DMS53 treated with DMSO at 0.1 percent for 48 hours (cell line): Measurements from ENCODE around the gene RFPL1.
"Not testable (repeated sequence)": the region's sequence is repeated elsewhere in the genome, so short reads cannot be mapped to it uniquely, and the experiment has no call there.

ENCODE experiments used
- DNase-seq: peaks from one replicate; lab custom pipeline; 2025; ENCODE audit not compliant: unreplicated experiment; lab: John Stamatoyannopoulos, UW

The RFPL1 gene

DNA sequence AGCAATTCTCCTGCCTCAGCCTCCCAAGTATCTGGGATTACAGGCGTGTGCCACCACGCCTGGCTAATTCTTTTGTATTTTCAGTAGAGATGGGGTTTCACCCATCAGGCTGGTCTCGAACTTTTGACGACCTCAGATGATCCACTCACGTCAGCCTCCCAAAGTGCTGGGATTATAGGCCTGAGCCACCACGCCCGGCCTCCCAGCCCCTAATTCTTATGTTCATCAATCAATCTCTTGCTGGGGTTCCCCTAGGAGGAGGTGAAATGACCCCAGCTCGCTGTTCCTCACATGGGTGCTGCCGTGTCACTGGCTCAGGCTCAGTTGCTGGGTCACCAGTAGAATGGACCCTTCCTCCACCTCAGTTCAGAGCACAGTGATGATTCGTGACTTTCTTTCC, at the start of gene RFPL1:
TSS of gene RFPL1 (plus strand) at position 301 of the 400 bp plus-strand sequence.
- DNase-seq: not testable (repeated sequence)

DNA sequence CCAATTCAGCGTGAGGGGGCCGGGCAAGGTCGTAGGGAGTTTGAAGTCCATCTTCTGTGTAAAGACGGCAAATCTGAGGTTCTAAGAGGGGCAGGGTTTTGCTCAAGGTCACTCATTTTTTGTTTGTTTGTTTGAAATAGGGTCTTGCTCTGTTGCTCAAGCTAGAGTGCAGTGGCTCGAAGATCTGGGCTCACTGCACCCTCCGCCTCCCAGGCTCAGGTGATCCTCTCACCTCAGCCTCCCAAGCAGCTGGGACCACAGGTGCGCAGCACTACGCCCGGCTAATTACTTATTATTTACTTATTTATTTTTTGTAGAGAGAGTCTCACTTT, 49.7 kb upstream of the RFPL1 start:
- no peak for DNase-seq

DNA sequence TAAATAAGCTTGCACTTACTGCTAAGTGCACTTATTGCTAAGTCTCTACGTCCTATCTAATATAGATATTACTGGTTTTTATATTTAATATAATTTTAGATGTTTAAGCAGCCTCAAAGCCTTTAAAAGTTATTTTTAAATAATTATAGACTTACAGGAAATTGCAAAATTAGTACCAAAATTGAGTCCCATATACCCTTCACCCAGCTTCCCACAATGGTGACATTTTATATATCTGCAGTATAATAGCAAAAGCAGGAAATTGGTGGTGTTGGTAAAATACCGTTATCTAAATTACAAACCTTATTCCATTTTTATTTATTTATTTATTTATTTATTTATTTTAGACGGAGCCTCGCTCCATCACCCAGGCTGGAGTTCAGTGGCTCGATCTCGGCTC, 48.1 kb upstream of the RFPL1 start:
- DNase-seq: no peak

DNA sequence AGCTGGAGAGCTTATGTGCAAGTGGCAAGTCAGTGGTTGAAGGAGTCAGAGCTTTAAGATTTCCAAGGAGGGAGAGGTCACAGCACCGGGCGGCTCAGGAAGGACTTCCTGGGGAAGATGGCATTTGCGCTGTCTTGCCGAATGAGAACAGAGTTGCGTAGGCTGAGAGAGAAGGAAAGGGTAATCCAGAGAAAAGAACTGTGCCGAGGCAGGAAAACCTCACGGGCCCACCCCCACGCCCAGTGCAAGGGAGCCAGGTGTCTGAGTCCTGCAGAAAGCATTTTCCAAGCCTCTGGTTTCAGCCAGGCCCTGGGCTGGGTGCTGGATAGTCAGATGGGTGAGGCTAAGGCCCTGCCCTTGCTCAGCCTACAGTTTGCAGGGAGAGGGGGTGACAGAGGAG, 46.8 kb upstream of the RFPL1 start:
- DNase-seq: no peak

DNA sequence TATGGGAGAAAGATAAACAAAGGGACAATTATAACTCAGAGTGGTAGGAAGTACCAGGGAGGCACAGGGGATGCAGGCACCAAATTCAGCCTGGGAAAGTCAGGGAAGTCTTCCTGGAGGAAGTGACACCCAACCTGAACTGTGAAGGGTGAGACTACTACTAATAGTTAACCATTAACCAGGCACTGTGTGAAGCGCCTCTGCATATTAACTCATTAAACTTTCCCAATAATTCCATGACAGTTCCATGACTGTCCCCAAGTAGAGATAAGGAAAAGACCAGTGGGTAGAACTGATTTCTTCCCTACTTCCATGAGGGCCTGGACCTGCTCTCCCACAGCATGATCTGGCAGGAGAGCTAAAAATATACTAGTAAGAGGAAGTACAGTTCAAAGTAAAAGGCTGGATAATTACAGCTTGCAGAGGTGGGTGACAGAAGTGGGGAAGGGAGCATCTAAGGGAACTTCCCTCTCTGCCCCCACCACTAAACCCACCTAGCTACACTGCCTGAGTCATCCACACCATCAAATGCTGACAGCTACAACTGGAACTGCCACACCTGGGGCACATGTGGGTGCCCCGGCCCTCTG, 45.3 kb upstream of the RFPL1 start:
- DNase-seq: no peak

DNA sequence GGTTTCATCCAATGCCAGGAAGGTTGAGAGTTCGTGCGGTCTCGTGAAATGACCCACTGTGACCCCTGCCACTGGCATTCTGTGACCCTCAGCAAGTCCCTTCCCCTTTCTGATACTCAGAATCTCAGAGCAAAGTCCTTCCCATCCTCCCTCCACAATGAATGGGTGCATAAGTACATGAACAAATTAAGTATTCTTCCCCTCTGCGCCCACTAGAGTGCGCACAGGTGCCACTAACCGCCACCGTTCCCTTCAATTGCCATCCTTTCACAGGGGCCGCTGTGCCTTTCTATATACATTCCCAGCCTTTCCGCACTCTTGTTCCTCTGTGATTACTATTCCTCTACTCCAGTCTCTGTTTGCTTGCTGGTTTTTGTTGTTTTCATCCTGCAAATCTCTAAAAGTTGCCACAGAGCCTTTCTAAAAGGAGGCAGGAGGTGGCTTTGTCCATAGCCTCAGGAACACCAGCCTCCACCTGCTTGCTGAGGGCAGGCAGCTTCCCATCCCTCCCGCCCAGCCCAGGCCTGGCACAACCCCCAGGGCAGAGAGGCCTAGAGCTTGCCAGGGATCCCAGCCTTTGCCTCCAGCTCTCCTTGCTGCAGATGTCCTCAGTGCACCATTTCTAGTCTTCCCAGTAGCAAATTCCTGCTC, 43.3 kb upstream of the RFPL1 start:
- peak; percentile 15 for DNase-seq

DNA sequence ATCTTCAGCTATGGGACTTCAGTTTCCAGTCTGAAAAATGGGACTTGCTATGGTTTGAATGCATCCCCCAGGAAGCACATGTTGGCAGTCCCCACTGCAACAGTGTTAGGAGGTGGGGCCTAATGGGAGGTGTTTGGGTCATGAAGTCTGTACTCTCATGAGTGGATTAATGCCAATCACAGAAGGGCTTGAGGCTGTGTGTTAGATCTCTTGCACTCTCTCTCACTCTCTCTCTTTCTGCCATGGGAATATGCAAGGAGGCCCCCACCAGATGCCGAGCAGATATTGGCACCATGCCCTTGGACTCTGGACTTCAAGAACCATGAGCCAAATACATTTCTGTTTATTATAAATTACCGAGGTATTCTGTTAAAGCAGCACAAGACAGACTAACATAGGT, 42.3 kb upstream of the RFPL1 start:
- no peak for DNase-seq

DNA sequence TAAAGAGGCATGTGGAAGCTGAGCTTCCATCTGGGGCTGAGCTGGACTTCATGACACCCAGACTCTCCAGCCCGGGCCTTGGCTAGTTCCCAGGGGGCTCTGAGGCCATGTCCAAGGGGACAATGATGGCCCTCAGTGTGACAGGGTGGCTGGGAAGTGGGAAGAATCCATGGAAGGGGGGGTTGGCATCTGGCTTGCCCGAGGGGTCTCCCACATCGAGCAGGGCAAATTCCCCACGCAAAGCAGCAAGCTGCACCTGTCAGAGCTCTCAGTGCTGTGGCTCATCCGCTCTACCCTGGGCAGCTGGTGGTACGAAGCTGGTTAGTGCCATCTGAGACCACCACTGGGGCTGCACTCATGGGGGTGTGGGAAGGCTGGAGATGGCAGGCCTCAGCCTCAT, 40.6 kb upstream of the RFPL1 start:
- no peak for DNase-seq

DNA sequence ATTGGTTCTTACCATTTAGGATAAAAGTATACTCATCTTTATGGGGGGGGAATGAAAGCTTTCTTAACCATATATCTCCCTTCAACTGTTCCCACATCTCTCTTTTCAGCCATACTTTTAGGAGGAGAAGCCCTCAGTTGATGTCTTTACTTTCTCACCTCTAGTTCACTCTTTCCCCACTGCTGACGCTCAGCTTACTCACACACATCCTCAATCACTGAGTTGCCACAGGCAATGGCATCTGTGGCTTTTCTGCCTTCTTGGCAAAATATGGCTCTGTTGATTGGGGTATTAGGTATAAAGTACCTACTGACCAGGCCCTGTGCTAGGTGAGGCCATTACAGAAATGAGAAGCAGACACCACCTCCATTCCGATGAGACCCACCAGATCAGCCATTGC, 37.8 kb upstream of the RFPL1 start:
- DNase-seq: no peak

DNA sequence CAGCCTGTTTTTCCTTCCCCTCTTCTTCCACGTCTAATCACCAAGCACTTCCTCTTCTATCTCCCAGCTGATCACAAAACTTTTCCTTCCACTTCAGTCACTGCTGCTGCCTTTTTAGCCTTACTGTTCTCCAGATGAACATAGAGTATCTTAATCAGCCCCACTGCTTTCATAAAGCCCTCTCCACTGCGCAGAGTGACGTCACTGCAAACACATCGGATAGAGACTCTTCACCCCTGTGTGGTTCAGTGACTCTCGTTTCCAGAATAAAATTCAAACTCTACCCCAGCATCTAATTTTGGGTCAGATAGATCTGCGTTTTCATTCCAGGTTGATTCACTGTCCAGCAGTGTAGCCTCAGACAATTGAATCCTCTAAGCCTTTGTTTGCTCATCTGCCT, 36.8 kb upstream of the RFPL1 start:
- DNase-seq: not testable (repeated sequence)

DNA sequence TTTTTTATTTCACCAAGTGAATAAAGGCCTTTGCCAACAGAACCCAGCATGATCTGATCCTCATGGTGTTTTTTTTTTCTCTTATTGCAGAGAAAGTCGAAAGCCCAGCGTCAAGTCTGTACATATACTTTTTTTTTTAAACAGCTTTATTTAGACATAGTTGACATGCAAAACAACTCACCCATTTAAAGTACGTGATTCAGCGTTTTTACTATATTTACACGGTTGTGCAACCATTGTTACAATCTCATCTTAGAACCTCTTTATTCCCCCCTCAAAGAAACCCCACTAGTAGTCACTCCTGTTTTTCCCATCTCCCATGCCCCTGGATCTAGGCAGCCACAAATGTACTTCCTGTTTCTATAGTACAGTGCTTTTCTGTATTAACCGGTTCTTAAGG, 29.4 kb upstream of the RFPL1 start:
- no peak for DNase-seq

DNA sequence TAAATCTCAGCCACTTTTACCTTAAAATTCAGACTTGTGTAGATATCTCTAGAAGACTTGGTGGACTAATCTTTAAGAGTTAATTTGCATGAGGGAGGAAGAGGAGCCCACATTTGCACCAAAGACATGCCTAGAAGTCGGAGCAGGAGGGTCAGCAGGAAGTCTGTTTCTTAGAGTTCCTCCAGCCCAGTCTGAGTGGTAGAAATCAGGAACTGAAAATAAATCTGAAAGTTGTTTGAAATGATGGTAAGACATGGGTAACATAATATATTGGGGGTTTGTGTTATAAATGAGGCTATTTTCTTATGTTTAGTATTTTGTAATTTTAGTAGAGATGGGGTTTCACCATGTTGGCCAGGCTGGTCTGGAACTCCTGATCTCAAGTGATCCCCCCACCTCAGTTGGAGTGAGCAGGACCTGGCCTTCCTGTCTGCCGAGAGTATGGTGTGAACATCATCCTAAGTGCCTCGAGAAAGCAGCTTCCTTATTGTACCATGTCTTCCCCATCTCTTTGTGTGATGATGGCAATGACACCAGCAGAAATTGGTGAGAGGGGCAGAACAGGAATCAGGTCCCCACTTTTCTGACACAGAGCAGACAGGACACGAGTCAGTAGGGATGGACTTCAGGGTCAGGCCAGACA, 26.7 kb upstream of the RFPL1 start:
- DNase-seq: not testable (repeated sequence)

DNA sequence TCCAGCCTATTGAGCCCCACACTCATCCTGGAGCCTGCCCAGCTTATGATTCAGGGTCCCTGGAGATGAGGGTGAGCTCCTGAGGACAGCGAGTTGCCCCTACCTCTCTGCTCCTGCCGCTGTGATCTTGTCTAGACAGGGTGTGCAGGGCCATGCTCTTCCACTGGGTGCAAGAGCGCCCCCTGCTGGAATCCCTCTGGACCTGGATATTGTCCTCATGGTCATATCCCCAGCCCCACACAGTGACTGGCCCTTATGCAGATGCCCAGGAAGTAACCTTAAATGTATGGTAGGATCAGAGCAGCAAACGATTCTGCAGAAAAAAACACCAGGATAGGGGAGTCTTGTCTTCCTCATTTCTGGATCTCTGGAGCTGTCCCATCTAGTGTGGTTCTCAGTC, 25.6 kb upstream of the RFPL1 start:
- not testable (repeated sequence) for DNase-seq

DNA sequence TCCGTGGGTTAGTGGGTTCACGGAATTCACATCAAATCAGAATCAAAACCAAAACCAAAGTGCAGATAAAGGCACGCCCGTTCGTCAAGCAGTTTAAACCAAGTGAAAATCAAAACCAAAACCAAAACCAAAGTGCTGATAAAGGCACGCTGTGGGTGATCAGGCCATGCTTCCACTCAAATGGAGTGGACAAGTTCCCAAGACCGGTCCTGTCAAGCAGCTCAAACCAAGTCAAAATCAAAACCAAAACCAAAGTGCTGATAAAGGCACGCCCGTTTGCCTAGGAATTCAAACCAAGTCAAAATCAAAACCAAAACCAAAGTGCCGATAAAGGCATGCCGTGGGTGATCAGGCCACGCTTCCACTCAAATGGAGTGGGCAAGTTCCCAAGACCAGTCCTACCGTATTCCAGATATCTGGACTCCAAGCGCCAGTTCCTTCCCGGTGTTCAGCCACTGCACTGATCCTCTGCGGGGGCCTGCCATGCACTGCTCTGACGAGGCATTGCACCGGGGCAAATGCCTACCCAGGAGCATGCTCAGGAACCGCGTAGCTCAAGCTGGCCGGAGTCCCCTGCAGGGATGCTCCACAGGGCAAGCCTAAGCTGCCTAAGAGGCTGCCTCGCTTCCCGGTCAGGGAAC, 23.3 kb upstream of the RFPL1 start:
- DNase-seq: not testable (repeated sequence)

DNA sequence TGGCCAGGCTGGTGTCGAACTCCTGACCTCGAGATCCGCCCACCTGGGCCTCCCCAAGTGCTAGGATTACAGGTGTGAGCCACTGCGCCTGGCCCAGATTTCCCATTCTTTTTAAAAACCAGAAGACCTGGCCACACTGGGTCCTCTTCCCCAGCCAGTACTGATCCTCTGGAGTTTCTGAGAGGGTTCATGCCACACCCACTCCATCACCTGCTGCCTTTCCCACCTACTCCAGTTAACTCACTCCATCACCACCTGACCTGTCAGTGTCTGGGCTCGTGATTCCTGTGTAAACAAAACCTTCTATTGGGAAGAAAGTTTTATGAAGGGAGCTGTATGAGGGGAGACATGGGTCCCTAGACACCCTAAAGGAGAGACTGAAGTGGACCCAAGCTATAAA, 19.7 kb upstream of the RFPL1 start:
- DNase-seq: not testable (repeated sequence)

DNA sequence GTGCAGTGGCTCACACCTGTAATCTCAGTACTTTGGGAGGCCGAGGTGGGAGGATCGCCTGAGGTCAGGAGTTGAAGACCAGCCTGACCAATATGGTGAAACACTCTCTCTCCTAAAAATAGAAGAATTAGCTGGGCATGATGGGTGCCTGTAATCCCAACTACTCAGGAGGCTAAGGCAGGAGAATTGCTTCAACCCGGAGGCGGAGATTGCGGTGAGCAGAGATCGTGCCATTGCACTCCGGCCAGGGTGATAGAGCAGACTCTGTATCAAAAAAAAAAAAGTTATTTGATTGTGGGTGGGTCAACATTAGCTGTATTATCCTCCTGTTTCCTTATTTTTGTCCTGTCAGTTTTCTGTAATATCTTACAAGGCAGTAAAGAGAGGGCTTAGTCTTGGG, 11.9 kb upstream of the RFPL1 start:
- DNase-seq: no peak

DNA sequence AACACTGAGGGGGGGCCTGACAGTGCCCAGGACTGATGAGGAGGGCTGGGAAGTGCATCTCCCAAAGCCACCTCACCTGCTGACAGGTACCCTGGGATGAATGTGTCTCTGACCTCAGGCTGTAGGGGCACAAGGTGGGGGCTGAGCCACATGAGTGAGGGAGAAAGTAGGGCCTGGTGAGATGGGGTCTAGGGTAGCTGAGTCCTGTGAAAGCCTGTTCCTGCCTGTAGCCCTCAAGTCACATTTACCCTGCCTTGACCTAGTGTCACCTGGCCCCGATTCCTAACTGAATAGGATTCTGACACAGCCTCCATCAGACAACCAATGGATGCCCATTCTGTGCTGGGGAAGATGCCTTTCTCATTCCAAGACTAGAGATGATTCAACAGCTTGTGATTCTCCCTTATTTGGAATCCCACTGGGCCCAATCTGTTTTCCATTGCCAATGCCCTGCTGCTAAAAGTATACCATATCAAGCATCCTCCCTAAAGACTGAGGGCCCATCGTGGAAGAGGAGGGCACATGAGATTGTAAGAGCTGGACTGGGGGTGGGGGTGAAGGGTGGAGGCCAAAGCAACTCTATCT, 11.1 kb upstream of the RFPL1 start:
- no peak for DNase-seq

DNA sequence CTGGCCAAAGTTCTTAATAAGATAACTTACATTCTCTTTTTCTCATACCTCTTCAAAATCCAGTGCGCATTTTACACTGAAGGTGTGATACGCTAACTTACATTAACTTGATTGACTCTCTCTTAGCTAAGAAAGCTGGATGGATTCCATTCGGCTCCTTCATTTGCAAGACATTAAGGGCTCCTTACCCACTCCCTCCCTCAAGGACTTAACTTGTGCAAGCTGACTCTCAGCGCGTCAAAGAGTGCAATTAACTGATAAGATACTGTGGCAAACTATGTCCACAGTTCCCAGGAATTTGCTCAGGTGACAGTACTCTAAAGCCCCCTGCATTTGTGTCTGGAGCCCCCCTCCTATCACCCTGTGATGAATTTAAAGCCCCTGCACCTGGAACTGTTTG, 6.4 kb upstream of the RFPL1 start:
- DNase-seq: no peak

DNA sequence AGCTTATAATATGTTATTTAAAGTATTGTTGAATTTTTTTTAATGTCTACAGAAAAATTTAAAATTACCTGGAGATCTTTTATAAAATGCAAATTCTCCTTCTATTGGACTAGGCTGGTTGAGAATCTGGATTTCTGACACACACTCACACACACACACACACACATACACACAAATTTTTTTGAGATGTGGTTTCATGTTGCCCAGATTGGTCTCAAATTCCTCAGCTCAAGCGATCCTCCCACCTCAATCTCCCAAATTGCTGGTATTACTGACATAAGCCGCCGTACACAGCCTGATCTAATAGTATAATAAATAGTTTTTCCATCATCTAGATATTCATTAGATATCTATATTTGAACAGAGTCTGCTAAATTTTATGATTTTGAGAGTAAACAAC, 4.5 kb upstream of the RFPL1 start:
- no peak for DNase-seq

DNA sequence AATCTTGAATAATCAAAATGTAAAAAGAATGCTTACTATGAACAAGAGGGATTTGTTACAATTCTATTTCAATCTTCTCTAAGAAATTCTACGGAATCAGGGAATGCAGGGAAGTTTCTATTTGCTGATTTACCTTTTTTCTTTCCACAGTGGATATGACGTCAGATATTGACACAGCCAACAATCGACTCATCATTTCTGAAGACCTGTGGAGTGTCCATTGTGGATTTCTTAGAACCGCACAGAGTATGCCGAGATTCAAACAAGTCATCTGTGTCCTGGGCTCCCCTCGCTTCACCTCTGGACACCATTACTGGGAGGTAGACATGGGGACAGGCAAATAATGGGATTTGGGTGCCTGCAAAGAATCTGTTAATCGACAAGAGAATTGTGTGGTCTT, 4.1 kb upstream of the RFPL1 start:
- no peak for DNase-seq

DNA sequence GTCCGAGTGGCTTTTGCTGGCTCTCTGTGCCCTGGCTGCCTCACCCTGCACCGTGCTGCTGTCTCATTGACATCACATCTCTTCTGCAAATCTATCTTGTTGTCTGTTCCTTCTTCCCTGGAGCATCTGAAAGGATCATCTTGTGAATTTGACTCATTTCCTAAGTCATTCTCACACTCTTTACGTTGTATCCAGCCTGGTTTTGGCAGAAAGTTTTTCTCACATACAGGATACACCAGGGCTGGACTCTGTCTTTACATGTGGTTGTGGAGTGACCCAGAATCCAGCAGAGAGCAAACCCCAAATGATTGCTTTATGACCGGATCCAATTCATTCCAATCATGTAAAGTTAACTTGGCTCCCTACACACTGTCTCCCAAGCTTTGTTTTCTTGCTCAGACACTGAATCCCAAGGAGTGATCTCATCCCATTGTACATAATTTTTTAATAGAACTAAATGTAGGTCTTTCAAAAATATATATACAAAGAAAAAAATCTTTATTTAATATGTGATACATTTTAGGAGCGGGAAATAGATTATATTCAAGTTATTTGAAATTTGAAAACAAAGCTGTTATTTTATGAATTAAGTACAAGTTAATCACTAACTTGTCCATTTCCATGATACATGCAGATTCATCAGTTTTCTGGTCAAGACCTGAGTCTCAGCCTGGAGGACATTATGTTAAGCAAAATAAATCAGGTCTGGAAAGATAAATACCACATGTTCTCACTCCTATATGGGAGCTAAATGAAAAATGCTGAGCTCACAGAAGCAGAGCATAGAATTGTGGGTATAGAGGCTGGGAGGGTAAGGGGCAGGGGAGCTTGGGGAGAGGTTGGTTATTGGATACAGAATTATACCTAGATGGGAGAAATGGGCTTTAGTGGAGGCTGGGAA, 2.9 kb upstream of the RFPL1 start:
- DNase-seq: no peak
